Activated naive CD4-positive, alpha-beta T cell treated with anti-CD3 and anti-CD28 coated beads, Interleukin-2, amount 10 ng/mL, durations not matched to agents 7 days and 5 days (primary cell): ENCODE data around the gene ARHGEF39.
A peak's percentile ranks its signal among the peaks of the same experiment; 100 is the strongest.
"Not testable (repeated sequence)": the region's sequence is repeated elsewhere in the genome, so short reads cannot be mapped to it uniquely, and the experiment has no call there.

Experiments
- CTCF ChIA-PET: fragments of 350-600 bp; sonication (Branson Sonifier 250); formaldehyde crosslinking; loops from one replicate; lab custom pipeline; 2021; ENCODE audit warnings: antibody characterized with exemption; lab: Charles Lee
- DNase-seq: peaks from one replicate; pipeline ENCODE4 v3.0.0-alpha.2; 2020
- H3K27ac Mint-ChIP-seq: one replicate; pipeline ENCODE4 v1.8.0; 2021; ENCODE audit warnings: mild to moderate bottlenecking, moderate library complexity, mixed read lengths
- H3K27me3 Mint-ChIP-seq: one replicate; pipeline ENCODE4 v1.8.0; 2021; ENCODE audit warnings: mild to moderate bottlenecking, mixed read lengths
- H3K36me3 Mint-ChIP-seq: one replicate; pipeline ENCODE4 v1.8.0; 2021; ENCODE audit warnings: mixed read lengths
- H3K4me1 Mint-ChIP-seq: one replicate; pipeline ENCODE4 v1.8.0; 2021; ENCODE audit warnings: mixed read lengths
- H3K4me3 Mint-ChIP-seq: one replicate; pipeline ENCODE4 v1.8.0; 2021; ENCODE audit warnings: mild to moderate bottlenecking, moderate library complexity, mixed read lengths
- H3K9me3 Mint-ChIP-seq: one replicate; pipeline ENCODE4 v1.8.0; 2021; ENCODE audit warnings: mixed read lengths

Gene ARHGEF39

GRCh38 chr9:35612843-35613242 is 52.2 kb downstream of the ARHGEF39 start:
- Mint-ChIP-seq H3K27me3 (peaks cover 27% of the 10 kb centered on the region), H3K4me3 (no peak overlapping the region), H3K9me3 (no peaks in the 10 kb centered on the region), H3K27ac (no peak overlapping the region), H3K4me1 (peaks cover 26% of the 10 kb centered on the region), H3K36me3 (peaks cover 11% of the 10 kb centered on the region)
- CTCF ChIA-PET = interaction anchor here (0.8 to 6.2 kb wide), 7 partner anchors 17 to 166 kb away, joined by 3 to 41 read pairs (median 11); partner anchors contain the start of genes ARHGEF39, CCDC107, RMRP and SIT1
- no peak for DNase-seq

GRCh38 chr9:35612066-35612465 is 52.9 kb downstream of the ARHGEF39 start:
- H3K4me1 Mint-ChIP-seq = peaks cover 26% of the 10 kb centered on the region
- CTCF ChIA-PET = interaction anchor here (1.2 to 6.2 kb wide), 16 partner anchors 8 to 167 kb away, joined by 3 to 41 read pairs (median 8); partner anchors contain the start of genes ARHGEF39, CCDC107, CREB3 and RMRP
- not testable (repeated sequence) for H3K27ac Mint-ChIP-seq, DNase-seq, H3K9me3 Mint-ChIP-seq, H3K4me3 Mint-ChIP-seq
- H3K27me3 Mint-ChIP-seq = peaks cover 27% of the 10 kb centered on the region
- H3K36me3 Mint-ChIP-seq = peaks cover 16% of the 10 kb centered on the region

- H3K27ac Mint-ChIP-seq = no peak overlapping the region
- peaks cover 21% of the 10 kb centered on the region for H3K36me3 Mint-ChIP-seq
- CTCF ChIA-PET = interaction anchor here (0.7 to 6.2 kb wide), 22 partner anchors 9 to 203 kb away, joined by 3 to 41 read pairs (median 6); partner anchors contain the start of genes ARHGEF39, CCDC107, CREB3 and HINT2
These were observed 53.7 kb downstream of the ARHGEF39 start for GRCh38 chr9:35611230-35611797.

GRCh38 chr9:35609820-35610163 is 55.2 kb downstream of the ARHGEF39 start:
- peaks cover 22% of the 10 kb centered on the region for H3K36me3 Mint-ChIP-seq
- H3K27ac Mint-ChIP-seq = no peak overlapping the region
- H3K4me3 Mint-ChIP-seq = no peak overlapping the region
- no peaks in the 10 kb centered on the region for H3K9me3 Mint-ChIP-seq
- H3K4me1 Mint-ChIP-seq = peaks cover 21% of the 10 kb centered on the region
- H3K27me3 Mint-ChIP-seq = peaks cover 16% of the 10 kb centered on the region
- DNase-seq = no peak
- CTCF ChIA-PET = interaction anchor here (1.5 to 6.2 kb wide), 5 partner anchors 48 to 122 kb away, joined by 3 to 41 read pairs (median 12); partner anchors contain the start of genes ARHGEF39, CCDC107, CREB3 and RMRP

More at GRCh38 chr9:35611230-35611797, 53.7 kb downstream of the ARHGEF39 start:
- Mint-ChIP-seq H3K4me1 (peaks cover 25% of the 10 kb centered on the region), H3K4me3 (no peak overlapping the region), H3K9me3 (no peaks in the 10 kb centered on the region), H3K27me3 (peaks cover 27% of the 10 kb centered on the region)
- DNase-seq = peak; percentile 70
